ENCODE measurements around the gene PTGES2.
"Not testable (repeated sequence)": the region's sequence is repeated elsewhere in the genome, so short reads cannot be mapped to it uniquely, and the experiment has no call there.

Gene PTGES2

DNA sequence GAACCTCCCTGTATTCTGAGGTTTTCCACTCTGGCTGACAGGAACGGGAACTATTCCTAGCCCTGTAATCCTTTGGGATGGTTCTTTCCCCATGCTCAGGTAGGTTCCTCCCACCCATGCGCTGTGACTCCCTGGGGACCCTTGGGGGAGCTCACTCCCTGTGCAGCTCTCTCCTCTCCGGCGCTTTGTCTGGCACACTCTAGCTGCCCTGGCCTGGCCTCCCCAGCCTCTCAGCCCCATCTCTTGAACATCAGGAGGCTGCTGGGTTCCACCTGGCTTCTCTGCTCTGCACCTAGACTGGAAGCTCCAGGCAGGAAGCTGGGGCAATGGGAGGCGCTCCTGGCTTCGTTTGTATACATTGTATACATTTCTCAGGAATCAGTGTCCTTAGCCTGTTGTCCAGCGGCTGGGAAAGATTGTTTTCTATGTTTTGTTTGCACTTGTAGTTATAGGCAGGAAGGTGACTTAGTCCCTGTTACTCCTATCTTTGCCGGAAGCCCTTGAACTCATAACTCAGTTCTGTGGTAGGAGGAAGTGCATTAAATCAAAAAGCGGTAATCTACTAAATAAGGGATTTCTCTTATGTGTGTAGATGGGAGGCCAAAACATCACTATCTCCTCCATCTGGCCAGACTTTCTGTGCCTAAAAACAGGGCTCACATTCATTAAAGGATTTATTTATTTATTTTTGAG lies 39.1 kb downstream of the PTGES2 start:
- DNase-seq (ENCODE audit: low read depth in 2 of 2) = no peak

DNA sequence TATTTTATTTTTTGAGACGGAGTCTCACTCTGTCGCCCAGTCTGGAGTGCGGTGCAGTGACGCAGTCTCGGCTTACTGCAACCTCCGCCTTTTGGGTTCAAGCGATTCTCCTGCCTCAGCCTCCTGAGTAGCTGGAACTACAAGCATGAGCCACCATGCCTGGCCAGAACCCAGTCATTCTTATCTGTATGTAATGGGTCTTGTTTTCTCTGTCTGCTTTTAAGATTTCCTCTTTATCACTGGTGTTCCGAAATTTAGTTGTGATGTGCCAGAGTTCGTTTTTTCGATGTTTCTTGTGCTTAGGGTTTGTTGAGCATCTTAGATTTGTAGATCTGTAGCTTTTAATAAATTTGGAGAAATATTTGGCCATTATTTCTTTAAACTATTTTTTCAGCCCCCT lies 40.3 kb downstream of the PTGES2 start:
- DNase-seq (ENCODE audit: low read depth in 2 of 2) = no peak

DNA sequence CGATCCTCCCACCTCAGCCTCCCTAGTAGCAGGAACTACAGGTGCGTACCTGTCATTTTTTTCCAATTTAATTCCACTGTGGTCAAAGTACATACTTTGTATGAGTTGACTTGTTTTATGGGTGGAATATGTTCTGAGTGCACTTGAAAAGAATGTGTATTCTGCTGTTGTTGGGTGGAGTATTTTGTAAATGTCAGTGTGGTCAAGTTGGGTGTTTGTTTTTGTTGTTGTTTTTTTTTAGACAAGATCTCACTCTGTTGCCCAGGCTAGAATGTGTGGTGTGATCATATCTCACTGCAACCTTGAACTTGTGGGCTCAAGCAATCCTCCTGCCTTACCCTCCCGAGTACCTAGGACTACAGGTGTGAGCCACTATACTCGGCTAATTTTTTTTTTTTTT lies 41.6 kb downstream of the PTGES2 start:
- no peak for DNase-seq (ENCODE audit: low read depth in 2 of 2)

DNA sequence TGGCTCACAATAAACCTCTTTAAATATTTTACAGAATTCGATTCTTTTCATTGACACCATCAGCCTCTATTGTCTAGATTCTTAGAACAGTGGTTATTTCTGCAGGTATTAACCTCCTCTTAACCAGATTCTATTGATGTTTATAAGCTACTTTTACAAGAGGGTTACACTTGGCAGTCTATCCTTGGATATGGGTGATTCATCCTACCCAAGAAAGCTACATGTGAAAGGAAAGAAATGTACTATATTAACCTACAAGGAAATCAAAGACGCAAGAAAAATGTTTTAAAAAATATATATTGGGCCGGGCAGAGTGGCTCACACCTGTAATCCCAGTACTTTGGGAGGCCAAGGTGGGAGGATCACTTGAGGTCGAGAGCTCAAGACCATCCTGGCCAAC lies 42.8 kb downstream of the PTGES2 start:
- no peak for DNase-seq (ENCODE audit: low read depth in 2 of 2)

DNA sequence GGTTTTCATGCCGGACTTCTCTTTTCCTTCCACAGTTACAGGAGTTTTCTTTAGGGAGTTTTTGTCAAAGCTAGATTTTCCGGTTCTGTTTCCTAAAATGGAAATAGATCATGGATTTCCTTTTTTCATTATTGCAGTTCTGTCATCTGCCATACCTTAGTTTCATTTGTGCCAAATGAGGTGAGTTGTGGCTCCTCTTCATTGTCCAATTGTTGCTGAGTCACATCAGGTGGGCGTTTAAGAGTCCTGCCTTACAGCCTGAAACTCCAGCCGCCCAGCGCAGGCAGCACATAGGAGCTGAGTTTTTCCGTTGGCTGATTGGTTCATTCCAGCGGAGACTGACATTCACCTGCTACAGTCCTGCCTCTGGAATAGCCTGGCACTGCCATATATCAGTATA lies 45.4 kb downstream of the PTGES2 start:
- DNase-seq (ENCODE audit: low read depth in 2 of 2) = no peak

DNA sequence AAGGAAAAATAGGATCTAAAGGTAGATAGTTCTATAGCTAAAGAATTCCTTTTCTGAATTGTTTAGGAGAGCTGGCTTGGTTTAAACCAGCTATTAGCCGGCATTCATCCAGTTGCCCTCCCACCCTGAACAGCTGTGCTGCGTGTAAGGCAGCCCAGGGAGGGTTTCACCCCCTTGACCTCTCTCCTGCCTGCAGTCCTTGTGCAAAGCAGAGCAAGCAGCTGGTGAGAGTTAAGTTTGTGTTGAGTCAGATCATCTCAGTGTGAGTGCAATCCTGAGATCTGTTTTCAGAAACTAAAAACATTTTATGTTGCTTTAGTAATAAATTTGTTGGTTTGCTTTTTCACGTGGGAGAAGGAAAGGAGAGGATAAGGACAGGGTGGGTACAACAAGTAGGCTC lies 46.5 kb downstream of the PTGES2 start:
- DNase-seq (ENCODE audit: low read depth in 2 of 2) = peak; percentile 70 to 76

DNA sequence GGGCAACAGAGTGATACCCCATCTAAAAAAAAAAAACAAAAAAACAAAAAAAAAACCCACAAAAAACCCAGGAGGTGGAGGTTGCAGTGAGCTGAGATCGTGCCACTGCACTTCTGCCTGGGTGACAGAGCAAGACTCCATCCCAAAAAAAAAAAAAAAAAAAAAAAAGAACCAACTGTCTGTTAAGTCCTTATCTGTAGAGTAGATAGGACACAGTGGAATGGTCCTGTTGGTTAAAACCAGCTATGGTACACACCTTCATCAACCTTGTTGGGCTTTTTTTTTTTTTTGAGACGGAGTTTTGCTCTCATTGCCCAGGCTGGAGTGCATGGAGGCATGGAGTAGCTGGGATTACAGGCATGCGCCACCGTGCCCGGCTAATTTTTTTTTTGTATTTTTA lies 47.3 kb downstream of the PTGES2 start:
- DNase-seq (ENCODE audit: low read depth in 2 of 2) = no peak

DNA sequence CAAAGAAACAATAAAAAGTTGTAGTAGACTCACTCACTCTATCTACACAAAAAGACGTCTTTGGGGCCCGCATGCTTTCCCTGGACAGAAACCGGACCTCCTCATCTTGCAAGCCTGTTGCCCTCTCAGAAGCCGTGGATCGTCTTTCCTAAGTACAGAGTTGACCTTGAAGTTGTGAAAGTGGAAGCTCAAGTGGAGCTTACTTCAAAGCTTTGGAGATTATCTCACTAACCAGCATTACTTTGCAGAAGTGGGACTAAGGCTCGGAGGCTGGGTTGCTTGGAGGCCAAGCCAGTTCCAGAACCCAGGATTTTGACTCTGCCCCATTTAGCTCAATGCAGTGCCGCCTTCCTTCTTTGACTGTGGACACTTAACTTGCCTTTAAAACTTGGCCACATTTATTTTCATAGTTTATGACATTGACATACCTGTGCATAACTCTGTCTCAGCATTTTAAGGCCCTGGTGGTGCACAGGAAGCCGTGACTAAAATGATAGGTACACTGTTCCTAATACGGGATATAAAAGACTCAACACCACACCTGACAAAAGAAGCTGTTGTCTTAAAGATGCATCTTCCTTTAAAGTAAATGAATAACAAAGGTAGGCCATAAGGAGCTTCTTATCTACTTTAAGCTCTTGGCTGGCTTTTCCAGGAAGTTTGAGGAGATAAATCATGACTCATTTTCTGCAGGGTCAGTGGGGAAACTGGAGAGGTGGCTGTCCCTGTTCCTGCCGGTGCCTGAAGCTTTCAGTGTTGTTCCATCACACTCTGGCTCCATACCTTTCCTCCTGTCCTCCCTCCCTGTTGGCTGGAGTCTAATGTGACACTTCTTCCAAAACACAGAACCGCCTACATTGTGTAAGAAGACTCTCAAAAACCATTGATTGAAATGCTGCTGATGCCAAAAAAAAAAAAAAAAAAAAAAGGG lies 48.8 kb downstream of the PTGES2 start:
- no peak for DNase-seq (ENCODE audit: low read depth in 2 of 2)

DNA sequence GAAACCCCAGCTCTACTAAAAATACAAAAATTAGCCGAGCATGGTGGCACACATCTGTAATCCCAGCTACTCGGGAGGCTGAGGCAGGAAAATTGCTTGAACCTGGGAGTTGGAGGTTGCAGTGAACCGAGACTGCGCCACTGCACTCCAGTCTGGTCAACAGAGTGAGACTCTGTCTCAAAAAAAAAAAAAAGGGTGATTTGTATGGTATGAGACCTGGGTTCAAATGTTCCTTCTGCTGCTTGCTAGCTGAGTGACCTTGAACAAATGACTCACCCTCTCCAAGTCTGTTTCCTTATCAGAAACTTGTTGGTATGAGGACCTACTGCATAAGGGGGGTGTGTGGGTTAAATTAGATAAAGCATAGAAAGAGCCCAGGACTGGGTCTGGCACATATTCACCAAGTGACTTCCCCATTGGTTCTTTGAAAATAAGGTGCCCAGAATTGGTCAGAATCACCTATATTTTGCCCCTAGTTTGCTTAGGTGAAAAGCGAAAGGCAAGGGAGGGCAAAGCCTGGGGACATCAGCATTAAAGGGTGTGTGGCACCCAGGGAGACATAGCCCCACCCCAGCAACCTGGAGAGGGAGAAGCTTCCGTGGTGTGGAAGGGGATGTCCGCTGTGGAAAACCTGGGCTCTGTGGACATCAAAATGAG lies 49.6 kb downstream of the PTGES2 start:
- DNase-seq (ENCODE audit: low read depth in 2 of 2) = no peak

DNA sequence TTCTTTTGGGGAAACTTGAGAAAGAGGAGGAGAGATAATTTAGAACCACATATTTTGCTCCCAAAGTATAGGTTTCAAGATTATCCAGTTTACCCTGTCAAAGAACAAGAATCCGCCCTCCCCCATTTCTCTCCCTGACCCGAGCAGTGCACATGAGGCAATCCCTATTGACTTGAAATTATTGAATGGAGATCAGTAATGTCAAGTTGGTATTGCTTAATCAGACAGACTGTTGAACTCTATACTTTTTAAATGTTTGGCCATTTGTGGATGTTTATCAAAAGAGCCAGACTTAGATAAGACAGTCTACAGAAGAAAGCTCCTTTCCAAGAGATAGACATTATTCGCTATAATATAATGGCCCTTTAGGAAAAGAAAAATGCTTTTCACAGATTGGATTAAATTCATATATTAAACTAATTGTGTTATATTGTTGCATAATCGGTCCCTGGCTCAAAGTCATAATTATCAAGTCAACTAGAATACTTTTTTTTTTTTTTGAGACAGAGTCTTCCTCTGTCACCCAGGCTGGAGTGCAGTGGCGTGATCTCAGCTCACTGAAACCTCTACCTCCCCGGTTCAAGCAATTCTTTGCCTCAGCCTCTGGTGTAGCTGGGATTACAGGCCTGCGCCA lies 54.2 kb downstream of the PTGES2 start:
- DNase-seq (ENCODE audit: low read depth in 2 of 2) = no peak

DNA sequence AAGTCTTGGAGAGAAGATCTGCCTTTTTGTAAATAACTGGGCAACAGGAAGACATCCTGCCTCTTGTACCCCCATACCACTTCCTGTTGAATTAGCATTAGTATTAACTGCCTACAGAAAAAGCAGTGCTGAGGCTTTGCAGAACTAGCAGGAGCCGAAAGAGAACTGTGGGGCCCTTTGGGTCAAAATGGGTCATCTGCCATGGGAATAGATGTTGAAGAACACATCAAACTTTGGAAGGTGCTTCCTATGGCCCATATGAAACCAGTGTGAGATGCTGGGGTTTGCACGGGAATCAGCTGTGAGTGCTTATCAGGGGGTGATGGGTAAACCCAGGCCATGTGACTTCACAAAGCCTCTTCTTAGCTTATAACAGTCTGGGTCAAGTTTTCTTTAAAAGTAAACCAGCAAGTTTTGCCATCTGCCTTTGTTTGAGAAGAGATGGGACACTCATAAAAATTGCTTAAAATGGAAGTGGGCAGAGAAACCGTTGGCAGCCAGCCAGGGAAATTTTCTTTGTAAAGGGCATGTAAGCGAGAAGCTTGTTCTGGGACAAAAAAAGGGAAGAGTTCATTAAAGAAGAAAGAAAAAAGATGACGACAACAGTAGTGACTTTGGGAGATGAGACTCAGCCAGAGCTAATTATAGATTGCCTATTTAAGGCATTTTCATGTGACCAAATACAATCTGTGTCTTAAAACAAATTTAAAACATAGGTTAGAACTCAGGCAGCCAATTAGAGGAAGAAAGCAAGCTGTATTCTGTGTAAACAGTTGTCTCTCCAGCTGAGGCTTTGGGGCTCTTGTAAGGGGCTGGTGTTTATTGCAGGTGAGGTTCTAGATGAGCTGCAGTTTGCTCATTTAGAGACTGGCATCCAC lies 55.1 kb downstream of the PTGES2 start:
- peak in 1 of 2 experiments; percentile 45 for DNase-seq (ENCODE audit: low read depth in 2 of 2)

DNA sequence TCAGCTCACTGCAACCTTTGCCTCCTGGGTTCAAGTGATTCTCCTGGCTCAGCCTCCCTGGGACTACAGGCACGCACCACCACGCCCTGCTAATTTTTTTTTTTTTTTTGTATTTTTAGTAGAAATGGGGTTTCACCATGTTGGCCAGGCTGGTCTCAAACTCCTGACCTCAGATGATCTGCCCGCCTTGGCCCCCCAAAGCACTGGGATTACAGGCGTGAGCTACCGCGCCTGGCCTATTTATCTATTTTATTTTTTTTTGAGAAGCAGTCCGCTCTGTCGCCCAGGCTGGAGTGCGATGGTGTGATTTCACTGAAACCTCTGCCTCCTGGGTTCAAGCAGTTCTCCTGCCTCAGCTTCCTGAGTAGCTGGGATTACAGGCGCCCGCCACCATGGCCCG lies 56.1 kb downstream of the PTGES2 start:
- DNase-seq (ENCODE audit: low read depth in 2 of 2) = not testable (repeated sequence)

DNA sequence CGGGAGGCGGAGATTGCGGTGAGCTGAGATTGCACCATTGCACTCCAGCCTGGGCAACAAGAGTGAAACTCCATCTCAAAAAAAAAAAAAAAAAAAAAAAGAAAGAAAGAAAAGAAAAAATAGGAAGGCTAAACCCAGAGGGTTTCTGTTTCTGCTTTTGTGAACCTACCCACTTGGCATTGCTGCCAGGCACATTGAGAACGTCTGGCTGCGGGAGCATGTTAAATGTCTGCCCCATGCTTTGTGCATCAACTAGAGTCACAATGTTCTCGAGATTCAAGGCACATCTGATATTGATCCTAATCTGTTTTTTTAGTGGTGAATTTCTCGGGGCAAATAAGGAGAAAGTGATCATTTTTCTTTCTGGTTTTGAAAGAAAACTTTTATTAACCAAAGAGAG lies 56.7 kb downstream of the PTGES2 start:
- no peak for DNase-seq (ENCODE audit: low read depth in 2 of 2)
